SIG-M5 treated with dmso at 0.1 percent for 504 hours (cell line): Measurements from ENCODE around the gene NOS1AP.

Source experiments
- DNase-seq: peaks from one replicate; lab custom pipeline; 2025; ENCODE audit not compliant: unreplicated experiment; lab: John Stamatoyannopoulos, UW

NOS1AP gene

DNA sequence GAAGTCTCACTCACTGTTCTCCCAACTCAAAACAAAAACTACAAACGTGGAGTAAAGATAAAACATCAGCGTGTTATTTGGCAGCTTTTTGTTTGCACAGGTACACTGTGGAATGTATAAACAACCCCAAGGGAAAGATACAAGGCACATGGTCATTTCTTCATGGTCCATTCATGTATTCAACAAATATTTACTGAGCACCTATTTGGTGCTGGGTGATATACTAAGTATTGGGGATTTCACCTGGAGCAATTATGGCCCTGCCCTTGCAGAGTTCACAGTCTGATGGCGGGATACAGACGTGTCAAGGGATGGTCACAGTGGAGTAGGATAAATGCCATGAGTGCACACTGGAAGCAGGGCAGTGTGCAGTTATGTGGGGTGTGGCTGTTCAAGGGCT is 171.1 kb downstream of the NOS1AP start:
- DNase-seq: no peak

GRCh38 chr1:162242804-162243203 is 173.3 kb downstream of the NOS1AP start:
- DNase-seq: no peak

- no peak for DNase-seq
These were observed 179.5 kb downstream of the NOS1AP start for GRCh38 chr1:162248854-162249535.

GRCh38 chr1:162250004-162250730 is 180.7 kb downstream of the NOS1AP start:
- DNase-seq: no peak

DNA sequence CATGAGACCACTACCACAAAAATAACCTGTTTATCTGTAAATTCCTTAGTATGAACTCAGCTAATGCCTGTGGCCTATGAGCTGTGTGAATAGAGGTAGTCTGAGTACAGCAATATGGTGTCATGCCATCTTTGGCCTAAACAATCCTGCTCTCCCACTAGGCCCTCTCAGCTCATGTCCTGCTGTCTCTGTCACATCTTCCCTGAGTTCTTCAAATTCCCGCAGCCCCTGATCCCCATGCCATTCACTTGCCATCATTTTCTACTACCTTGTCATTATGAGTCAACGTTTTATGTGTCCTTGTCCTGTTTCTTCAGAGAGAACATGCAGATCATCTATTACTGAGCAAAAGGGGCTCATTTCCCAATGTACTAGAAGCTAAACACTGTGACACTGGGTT is 181.6 kb downstream of the NOS1AP start:
- DNase-seq: no peak

DNA sequence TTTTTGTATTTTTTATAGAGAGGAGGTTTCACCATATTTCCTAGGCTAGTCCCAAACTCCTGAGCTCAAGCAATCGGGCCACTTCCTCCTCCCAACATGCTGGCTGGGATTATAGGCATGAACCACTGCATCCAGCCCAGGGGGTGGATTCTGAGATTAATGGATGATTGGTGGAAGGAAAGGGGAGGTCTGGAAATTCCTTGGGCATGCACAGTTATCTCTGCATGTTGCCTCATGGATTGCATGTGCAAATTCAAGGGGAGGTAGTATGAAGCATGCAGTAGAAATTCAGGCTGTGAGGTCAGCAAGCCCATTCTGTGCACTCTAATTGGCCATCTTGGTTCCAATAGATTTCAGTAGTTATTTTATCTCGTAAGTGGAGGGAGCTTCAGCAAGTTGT is 182.7 kb downstream of the NOS1AP start:
- DNase-seq: no peak

- no peak for DNase-seq
These were observed 184.3 kb downstream of the NOS1AP start for GRCh38 chr1:162253790-162254189.

DNA sequence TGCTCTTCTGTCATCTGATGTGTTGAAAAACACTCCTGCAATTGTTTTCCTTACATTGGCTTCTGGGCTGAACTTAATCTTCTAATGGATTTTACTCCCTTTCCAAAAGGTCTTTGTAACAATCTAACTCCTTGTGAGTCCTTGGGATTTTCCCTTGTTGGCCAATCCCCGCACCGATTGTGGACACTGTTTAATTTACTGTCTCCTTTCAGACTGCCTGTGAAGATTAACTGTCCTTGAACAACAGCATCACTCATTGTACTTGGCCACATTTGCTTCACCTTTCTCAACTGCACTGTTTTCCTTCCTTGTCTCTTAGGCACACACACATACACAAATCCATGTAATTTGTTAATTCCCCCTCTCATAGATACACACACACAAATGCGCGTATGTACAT is 186.8 kb downstream of the NOS1AP start:
- no peak for DNase-seq

DNA sequence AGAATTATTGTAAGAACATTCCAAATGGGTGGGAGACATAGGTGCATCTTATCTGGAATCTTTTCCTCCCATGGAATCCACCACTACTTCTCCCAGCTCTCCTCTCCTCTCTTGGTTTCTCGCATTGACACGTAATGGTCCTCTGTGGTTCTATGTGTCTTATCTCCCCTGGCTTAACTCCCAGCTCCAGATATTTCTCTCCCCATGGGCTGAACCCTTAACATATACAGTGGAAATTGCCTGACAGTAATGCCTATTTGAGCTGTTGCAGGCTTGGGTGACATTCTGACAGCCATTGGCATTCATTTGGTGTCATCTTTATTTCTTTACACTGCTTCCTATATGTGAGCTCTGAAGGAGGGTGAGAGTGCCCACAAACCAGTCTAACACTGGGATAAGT is 188.9 kb downstream of the NOS1AP start:
- no peak for DNase-seq

DNA sequence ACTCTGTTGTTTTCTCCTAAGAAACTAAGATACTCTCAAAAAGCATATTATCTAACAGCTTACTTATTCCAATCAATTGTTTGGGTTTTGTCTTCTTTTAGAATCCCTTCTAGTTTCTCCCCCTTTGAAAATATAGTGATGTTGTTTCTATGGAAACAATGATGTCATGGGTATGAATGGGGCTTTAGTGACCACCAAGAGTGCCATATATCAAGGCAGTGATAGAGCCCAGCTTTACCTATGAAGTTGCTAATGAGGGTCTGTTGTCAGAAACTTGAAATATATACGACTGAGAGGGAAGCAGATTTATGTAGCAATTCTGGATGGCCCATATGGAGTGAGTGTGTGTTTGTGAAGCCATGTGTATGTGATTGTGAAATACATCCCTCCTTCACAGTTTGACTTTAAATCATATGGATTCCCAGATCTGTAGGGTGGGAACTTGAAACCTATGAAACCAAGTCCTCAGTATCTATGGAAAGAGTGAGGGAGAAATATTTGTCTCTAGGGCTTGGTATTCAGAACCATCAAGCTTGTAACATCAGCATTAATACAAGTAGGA is 190.5 kb downstream of the NOS1AP start:
- no peak for DNase-seq

- no peak for DNase-seq
These were observed 194.6 kb downstream of the NOS1AP start for GRCh38 chr1:162264108-162264507.

DNA sequence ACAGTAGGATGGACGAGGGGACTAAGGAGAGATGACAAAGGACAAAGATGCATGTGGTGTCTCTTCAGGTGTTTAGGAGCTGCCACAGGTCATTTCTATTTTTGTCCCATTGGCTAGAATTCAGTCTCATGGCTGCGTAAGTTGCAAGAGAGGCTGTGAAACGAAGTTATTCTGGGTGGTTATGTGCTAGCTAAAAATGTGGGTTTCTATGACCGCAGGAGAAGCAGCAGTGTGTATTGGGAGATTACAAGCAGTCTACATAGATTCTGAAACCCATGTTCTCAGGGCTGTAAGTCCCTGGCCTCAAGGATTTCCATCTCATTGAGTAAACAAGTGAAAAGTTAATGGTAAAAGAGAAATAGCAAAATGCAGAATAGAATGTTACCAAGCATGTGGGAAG is 196.5 kb downstream of the NOS1AP start:
- no peak for DNase-seq

- no peak for DNase-seq
These were observed 200.7 kb downstream of the NOS1AP start for GRCh38 chr1:162270016-162270770.

DNA sequence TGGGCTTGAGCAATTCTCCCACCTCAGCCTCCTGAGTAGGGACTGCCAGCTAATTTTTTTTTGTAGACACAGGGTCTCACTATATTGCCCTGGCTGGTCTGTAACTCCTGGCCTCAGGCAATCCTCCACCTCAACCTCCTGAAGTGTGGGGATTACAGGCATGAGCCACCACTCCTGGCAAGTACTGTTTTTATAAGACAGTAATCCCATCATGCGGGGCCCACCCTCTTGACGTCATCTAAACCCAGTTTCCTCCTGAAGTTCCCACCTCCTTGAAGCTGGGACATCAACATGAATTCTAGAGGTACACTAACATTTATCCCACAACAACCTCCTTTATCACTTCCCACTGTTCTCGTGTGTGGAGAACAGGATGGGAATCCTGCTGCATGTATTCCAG is 202.5 kb downstream of the NOS1AP start:
- DNase-seq: no peak

DNA sequence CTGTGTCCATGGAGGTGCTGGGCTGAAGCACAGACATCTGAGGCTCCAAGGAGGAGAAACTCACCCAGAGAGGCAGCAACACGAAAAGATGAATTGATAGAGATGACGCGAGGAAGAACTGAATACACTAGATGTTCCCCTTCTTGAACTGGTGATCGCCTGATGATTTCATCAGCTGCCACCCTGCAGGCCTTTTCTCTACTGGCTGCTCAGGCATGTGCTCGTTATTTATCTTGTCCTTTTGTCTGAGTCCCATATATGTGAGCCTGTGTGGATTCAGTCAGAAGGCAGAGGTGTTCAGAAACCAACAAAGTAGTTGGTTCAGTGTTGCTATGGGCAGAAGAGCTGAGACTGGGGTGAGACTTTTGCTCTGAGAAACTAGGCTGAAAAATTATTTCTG is 202.9 kb downstream of the NOS1AP start:
- no peak for DNase-seq

- no peak for DNase-seq
These were observed 206.2 kb downstream of the NOS1AP start for GRCh38 chr1:162275622-162276175.

DNA sequence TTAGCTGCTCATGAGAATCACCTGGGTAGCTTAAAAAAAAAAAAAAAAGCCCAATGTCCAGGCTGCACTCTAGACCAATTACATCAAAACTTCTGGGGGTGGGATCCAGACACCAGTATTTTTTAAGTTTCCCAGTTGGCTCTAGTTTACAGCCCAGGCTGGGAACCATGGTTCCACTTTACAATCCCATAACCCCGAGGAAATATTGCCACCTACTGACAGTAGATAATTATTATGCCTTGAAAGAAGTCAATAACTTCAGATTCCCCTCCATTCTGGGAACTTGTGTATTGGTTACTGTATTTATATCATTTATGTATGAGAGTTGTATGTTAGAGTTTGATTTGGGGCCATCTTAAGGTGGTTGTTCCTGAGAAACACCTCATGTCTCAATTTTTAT is 207.0 kb downstream of the NOS1AP start:
- peak; percentile 45 for DNase-seq

GRCh38 chr1:162279136-162279498 is 209.6 kb downstream of the NOS1AP start:
- DNase-seq: no peak

DNA sequence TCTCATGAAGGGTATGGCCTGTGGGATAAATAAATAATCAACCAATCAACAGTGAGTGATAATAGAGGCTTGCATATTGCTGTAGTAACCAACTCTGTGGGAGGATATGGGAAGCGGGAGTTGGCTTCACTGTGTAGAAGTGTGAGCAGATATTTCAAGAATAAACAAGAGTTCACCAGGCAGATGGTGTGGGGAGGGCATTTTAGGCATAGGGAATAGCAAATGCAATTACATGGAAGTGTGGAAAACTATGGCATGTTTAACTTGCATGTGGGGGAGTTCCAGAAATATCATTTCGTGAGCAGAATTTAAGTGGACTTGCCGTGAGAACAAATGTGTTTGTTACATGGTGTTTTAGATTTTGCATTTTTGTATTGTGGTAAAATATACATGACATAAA is 211.9 kb downstream of the NOS1AP start:
- DNase-seq: no peak

- DNase-seq: no peak
These were observed 214.2 kb downstream of the NOS1AP start for GRCh38 chr1:162283657-162284056.

- DNase-seq: no peak
These were observed 214.9 kb downstream of the NOS1AP start for GRCh38 chr1:162284206-162284955.
